ENCODE data around the gene FLRT1. TPM values are rescaled to one million over a fixed set of nuclear protein-coding genes. Genes with fewer than 3 reads are reported as not detected.
A peak's percentile ranks its signal among the peaks of the same experiment; 100 is the strongest.

Gene FLRT1
- polyA plus RNA-seq (2013, experiment 1 of 2): 0.03 TPM
- polyA plus RNA-seq (2013, experiment 2 of 2): 0.03 TPM

GRCh38 chr11:64035576-64035975 is at the start of gene FLRT1:
FLRT1 (plus strand) TSS chr11:64035931; CDS start chr11:64116268, 80,337 bp downstream.
- no peak within 1 kb of the TSS for H3K9ac ChIP-seq (ENCODE audit: low read length)
- no CpG with 5 or more reads among the region's 64 CpGs for WGBS (ENCODE audit: extremely low coverage, insufficient coverage, low lambda C conversion rate)
- DNase-seq: no peak
- no peak within 1 kb of the TSS for H2BK120ac ChIP-seq (ENCODE audit: low read depth, low read length)
- no peak within 1 kb of the TSS for H4K5ac ChIP-seq (ENCODE audit: low read length)
- peak within 1 kb of the TSS; percentile 66 for H3K23ac ChIP-seq (ENCODE audit: low read length)
- H3K56ac ChIP-seq (ENCODE audit: low read length): no peak within 1 kb of the TSS
- H3K4me1 ChIP-seq (ENCODE audit: control insufficient read depth, low read depth, low read length): no peaks in the 10 kb centered on the region
- H3K79me1 ChIP-seq (ENCODE audit: low read length): no peaks in the 10 kb centered on the region
- no peak within 1 kb of the TSS for H3K4me3 ChIP-seq (ENCODE audit: low read length)
- H3K4me2 ChIP-seq (ENCODE audit: low read length): peak within 1 kb of the TSS; percentile 20
- H4K8ac ChIP-seq (ENCODE audit: low read depth, low read length): no peak within 1 kb of the TSS
- H3K4ac ChIP-seq (ENCODE audit: low read depth, low read length): no peak within 1 kb of the TSS
- no peak within 1 kb of the TSS for H2BK5ac ChIP-seq (ENCODE audit: low read length)
- H3K27me3 ChIP-seq (ENCODE audit: insufficient read depth, low read length, poor library complexity): peaks cover 28% of the 10 kb centered on the region
- no peak within 1 kb of the TSS for H2BK15ac ChIP-seq (replicated peaks; ENCODE audit: low read depth)
- H3K79me2 ChIP-seq (ENCODE audit: control insufficient read depth, insufficient read depth, low read length): no peaks in the 10 kb centered on the region
- H2AK5ac ChIP-seq (ENCODE audit: low read length): no peak within 1 kb of the TSS
- no peak within 1 kb of the TSS for H3K18ac ChIP-seq (ENCODE audit: low read length)
- H3K27ac ChIP-seq (ENCODE audit: low read depth, low read length): no peak within 1 kb of the TSS
- H3K36me3 ChIP-seq (ENCODE audit: control insufficient read depth, insufficient read depth, low read length): no peaks in the 10 kb centered on the region

- peak within 1 kb of the TSS; percentile 94 for H3K23ac ChIP-seq (ENCODE audit: low read length)
- WGBS (ENCODE audit: extremely low coverage, insufficient coverage, low lambda C conversion rate): no CpG with 5 or more reads among the region's 63 CpGs
- peak within 1 kb of the TSS; percentile 69 for H2AK5ac ChIP-seq (ENCODE audit: low read length)
- peaks cover 5% of the 10 kb centered on the region for H3K4me1 ChIP-seq (ENCODE audit: control insufficient read depth, low read depth, low read length)
- peaks cover 17% of the 10 kb centered on the region for H3K79me2 ChIP-seq (ENCODE audit: control insufficient read depth, insufficient read depth, low read length)
- peak within 1 kb of the TSS; percentile 97 for H3K4me3 ChIP-seq (ENCODE audit: low read length)
- H4K5ac ChIP-seq (ENCODE audit: low read length): no peak within 1 kb of the TSS
- H3K18ac ChIP-seq (ENCODE audit: low read length): peak within 1 kb of the TSS; percentile 84
- peak within 1 kb of the TSS; percentile 57 for H4K8ac ChIP-seq (ENCODE audit: low read depth, low read length)
- no peak within 1 kb of the TSS for H2BK15ac ChIP-seq (replicated peaks; ENCODE audit: low read depth)
- peak within 1 kb of the TSS; percentile 95 for H2BK5ac ChIP-seq (ENCODE audit: low read length)
- H3K4ac ChIP-seq (ENCODE audit: low read depth, low read length): peak within 1 kb of the TSS; percentile 90
- peak; percentile 99 for DNase-seq
- H3K27ac ChIP-seq (ENCODE audit: low read depth, low read length): peak within 1 kb of the TSS; percentile 99
- peaks cover 5% of the 10 kb centered on the region for H3K36me3 ChIP-seq (ENCODE audit: control insufficient read depth, insufficient read depth, low read length)
- peak within 1 kb of the TSS; percentile 99 for H3K56ac ChIP-seq (ENCODE audit: low read length)
- peak within 1 kb of the TSS; percentile 98 for H3K4me2 ChIP-seq (ENCODE audit: low read length)
- peak within 1 kb of the TSS; percentile 97 for H3K9ac ChIP-seq (ENCODE audit: low read length)
- no peak within 1 kb of the TSS for H2BK120ac ChIP-seq (ENCODE audit: low read depth, low read length)
- H3K79me1 ChIP-seq (ENCODE audit: low read length): peaks cover 22% of the 10 kb centered on the region
- H3K27me3 ChIP-seq (ENCODE audit: insufficient read depth, low read length, poor library complexity): no peaks in the 10 kb centered on the region
Observed at GRCh38 chr11:63986156-63986931, 49.4 kb upstream of the FLRT1 start, which contains the start of gene OTUB1. OTUB1 (plus strand) TSS chr11:63986438; CDS start chr11:63986457, 19 bp downstream.

GRCh38 chr11:63986932-63987513 is 48.7 kb upstream of the FLRT1 start:
- H2AK5ac ChIP-seq (ENCODE audit: low read length): peak overlapping the region; percentile 69
- no peak for DNase-seq
- H3K27ac ChIP-seq (ENCODE audit: low read depth, low read length): peak overlapping the region; percentile 99
- H3K36me3 ChIP-seq (ENCODE audit: control insufficient read depth, insufficient read depth, low read length): peaks cover 5% of the 10 kb centered on the region
- H3K4ac ChIP-seq (ENCODE audit: low read depth, low read length): no peak overlapping the region
- H3K18ac ChIP-seq (ENCODE audit: low read length): no peak overlapping the region
- no peak overlapping the region for H2BK120ac ChIP-seq (ENCODE audit: low read depth, low read length)
- H3K9ac ChIP-seq (ENCODE audit: low read length): peak overlapping the region; percentile 97
- peak overlapping the region; percentile 63 for H2BK5ac ChIP-seq (ENCODE audit: low read length)
- H3K27me3 ChIP-seq (ENCODE audit: insufficient read depth, low read length, poor library complexity): no peaks in the 10 kb centered on the region
- H3K4me2 ChIP-seq (ENCODE audit: low read length): peak overlapping the region; percentile 98
- peaks cover 17% of the 10 kb centered on the region for H3K79me2 ChIP-seq (ENCODE audit: control insufficient read depth, insufficient read depth, low read length)
- H3K23ac ChIP-seq (ENCODE audit: low read length): peak overlapping the region; percentile 94
- H4K8ac ChIP-seq (ENCODE audit: low read depth, low read length): no peak overlapping the region
- H2BK15ac ChIP-seq (replicated peaks; ENCODE audit: low read depth): no peak overlapping the region
- peaks cover 22% of the 10 kb centered on the region for H3K79me1 ChIP-seq (ENCODE audit: low read length)
- H4K5ac ChIP-seq (ENCODE audit: low read length): no peak overlapping the region
- peaks cover 5% of the 10 kb centered on the region for H3K4me1 ChIP-seq (ENCODE audit: control insufficient read depth, low read depth, low read length)
- peak overlapping the region; percentile 99 for H3K56ac ChIP-seq (ENCODE audit: low read length)
- H3K4me3 ChIP-seq (ENCODE audit: low read length): peak overlapping the region; percentile 97
- no CpG with 5 or more reads among the region's 25 CpGs for WGBS (ENCODE audit: extremely low coverage, insufficient coverage, low lambda C conversion rate)

- no peak overlapping the region for H2BK120ac ChIP-seq (ENCODE audit: low read depth, low read length)
- no peak for DNase-seq
- WGBS (ENCODE audit: extremely low coverage, insufficient coverage, low lambda C conversion rate): no CpG with 5 or more reads among the region's 10 CpGs
- H3K4me3 ChIP-seq (ENCODE audit: low read length): no peak overlapping the region
- H3K27me3 ChIP-seq (ENCODE audit: insufficient read depth, low read length, poor library complexity): no peaks in the 10 kb centered on the region
- H3K18ac ChIP-seq (ENCODE audit: low read length): no peak overlapping the region
- H3K4me2 ChIP-seq (ENCODE audit: low read length): no peak overlapping the region
- peaks cover 17% of the 10 kb centered on the region for H3K79me2 ChIP-seq (ENCODE audit: control insufficient read depth, insufficient read depth, low read length)
- H3K4ac ChIP-seq (ENCODE audit: low read depth, low read length): no peak overlapping the region
- peaks cover 7% of the 10 kb centered on the region for H3K36me3 ChIP-seq (ENCODE audit: control insufficient read depth, insufficient read depth, low read length)
- H4K5ac ChIP-seq (ENCODE audit: low read length): no peak overlapping the region
- H3K4me1 ChIP-seq (ENCODE audit: control insufficient read depth, low read depth, low read length): peaks cover 5% of the 10 kb centered on the region
- H3K79me1 ChIP-seq (ENCODE audit: low read length): peaks cover 22% of the 10 kb centered on the region
- H2BK15ac ChIP-seq (replicated peaks; ENCODE audit: low read depth): no peak overlapping the region
- H3K23ac ChIP-seq (ENCODE audit: low read length): no peak overlapping the region
- no peak overlapping the region for H3K56ac ChIP-seq (ENCODE audit: low read length)
- no peak overlapping the region for H4K8ac ChIP-seq (ENCODE audit: low read depth, low read length)
- no peak overlapping the region for H3K27ac ChIP-seq (ENCODE audit: low read depth, low read length)
- no peak overlapping the region for H2AK5ac ChIP-seq (ENCODE audit: low read length)
- no peak overlapping the region for H3K9ac ChIP-seq (ENCODE audit: low read length)
- no peak overlapping the region for H2BK5ac ChIP-seq (ENCODE audit: low read length)
Observed at GRCh38 chr11:63991558-63991957, 44.2 kb upstream of the FLRT1 start.

- Histone ChIP-seq H3K4me2 (ENCODE audit: low read length) (no peak overlapping the region), H3K4ac (ENCODE audit: low read depth, low read length) (no peak overlapping the region), H3K4me1 (ENCODE audit: control insufficient read depth, low read depth, low read length) (peaks cover 2% of the 10 kb centered on the region), H3K18ac (ENCODE audit: low read length) (no peak overlapping the region), H3K27me3 (ENCODE audit: insufficient read depth, low read length, poor library complexity) (no peaks in the 10 kb centered on the region), H2BK5ac (ENCODE audit: low read length) (no peak overlapping the region), H3K23ac (ENCODE audit: low read length) (no peak overlapping the region), H4K8ac (ENCODE audit: low read depth, low read length) (no peak overlapping the region), H3K27ac (ENCODE audit: low read depth, low read length) (no peak overlapping the region), H4K5ac (ENCODE audit: low read length) (no peak overlapping the region), H2BK120ac (ENCODE audit: low read depth, low read length) (no peak overlapping the region), H3K79me1 (ENCODE audit: low read length) (peaks cover 10% of the 10 kb centered on the region), H3K36me3 (ENCODE audit: control insufficient read depth, insufficient read depth, low read length) (peaks cover 15% of the 10 kb centered on the region), H3K56ac (ENCODE audit: low read length) (no peak overlapping the region), H2AK5ac (ENCODE audit: low read length) (no peak overlapping the region), H3K9ac (ENCODE audit: low read length) (no peak overlapping the region), H3K4me3 (ENCODE audit: low read length) (no peak overlapping the region), H2BK15ac (replicated peaks; ENCODE audit: low read depth) (no peak overlapping the region), H3K79me2 (ENCODE audit: control insufficient read depth, insufficient read depth, low read length) (peaks cover 4% of the 10 kb centered on the region)
- WGBS (ENCODE audit: extremely low coverage, insufficient coverage, low lambda C conversion rate): no CpG with 5 or more reads among the region's 5 CpGs
- DNase-seq: no peak
Observed at GRCh38 chr11:63993100-63993499, 42.6 kb upstream of the FLRT1 start.
